RWPE2 (cell line): ENCODE data around the gene ADPRH.

Experiments used
- ATAC-seq: fragments of 200-7000 bp; cut with Tn5 transposase; 3 replicates; pipeline ENCODE4 v1.9.1; 2021; ENCODE audit warnings: low read depth
- DNase-seq: peaks from one replicate; pipeline ENCODE4 v3.0.0-alpha.2; 2020; ENCODE audit warnings: low spot score
- H3K27ac ChIP-seq: fragments of 450-650 bp; 2 replicates; pipeline ENCODE4 v1.5.1; 2017; ENCODE audit warnings: mild to moderate bottlenecking; ENCODE audit not compliant: poor library complexity, severe bottlenecking
- H3K27me3 ChIP-seq: fragments of 250-450 bp; sonication (Bioruptor Pico); 2 replicates; pipeline ENCODE4 v1.5.1; 2021; ENCODE audit warnings: mild to moderate bottlenecking, moderate library complexity; ENCODE audit not compliant: insufficient read depth, poor library complexity, severe bottlenecking
- H3K36me3 ChIP-seq: fragments of 250-450 bp; sonication (Bioruptor Pico); 2 replicates; pipeline ENCODE4 v1.5.1; 2020; ENCODE audit warnings: low read depth, mild to moderate bottlenecking, moderate library complexity
- H3K4me1 ChIP-seq: fragments of 250-450 bp; sonication (Bioruptor Pico); 2 replicates; pipeline ENCODE4 v1.5.1; 2021; ENCODE audit warnings: mild to moderate bottlenecking, moderate library complexity; ENCODE audit not compliant: insufficient read depth, poor library complexity, severe bottlenecking
- H3K4me3 ChIP-seq: fragments of 250-450 bp; sonication (Bioruptor Pico); 2 replicates; pipeline ENCODE4 v1.5.1; 2021; ENCODE audit warnings: mild to moderate bottlenecking, moderate library complexity; ENCODE audit not compliant: severe bottlenecking
- H3K9me3 ChIP-seq: fragments of 250-450 bp; sonication (Bioruptor Pico); 2 replicates; pipeline ENCODE4 v1.5.1; 2021; ENCODE audit warnings: mild to moderate bottlenecking, moderate library complexity; ENCODE audit not compliant: severe bottlenecking
- CTCF ChIP-seq: fragments of 450-650 bp; IDR thresholded peaks from one replicate; pipeline ENCODE4 v1.5.1; 2017; ENCODE audit warnings: mild to moderate bottlenecking, moderate library complexity; ENCODE audit not compliant: poor library complexity, severe bottlenecking

ADPRH gene

DNA sequence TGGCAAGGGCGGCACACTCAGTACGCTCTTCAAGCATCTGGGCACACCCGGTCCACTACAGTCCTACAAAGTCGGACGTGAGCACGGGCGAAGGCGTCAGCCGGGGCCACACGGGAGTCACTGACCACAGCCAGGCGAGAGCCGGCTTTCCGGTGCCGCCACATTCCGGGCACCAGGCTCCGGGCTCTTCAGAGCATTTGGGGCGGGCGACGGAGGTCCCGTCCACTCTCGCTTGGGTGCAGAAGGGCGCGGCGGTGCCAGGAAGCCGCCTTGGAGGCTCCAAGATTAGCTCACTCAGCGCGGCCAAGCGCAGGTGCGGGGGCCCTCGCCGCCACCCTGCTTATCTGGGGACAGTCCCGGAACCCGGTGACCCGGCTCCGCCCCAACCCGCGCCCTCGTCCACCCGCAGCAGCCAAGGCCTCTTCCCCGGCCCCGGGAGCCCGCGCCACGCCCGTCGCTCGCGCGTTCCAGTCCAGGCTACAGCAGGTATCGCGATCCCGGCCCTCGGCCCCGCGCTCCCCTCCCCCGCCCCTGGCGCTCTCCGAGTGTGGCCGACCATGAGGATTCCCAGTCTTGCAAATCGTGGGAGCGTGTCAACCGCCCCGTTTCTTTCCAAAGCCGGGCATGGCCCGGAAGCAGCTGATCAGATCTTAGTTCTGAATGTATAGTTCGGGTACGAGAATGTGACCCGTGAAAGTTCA, at the start of gene ADPRH:
ADPRH (plus strand) TSS at position 127 of the 701 bp plus-strand sequence. CDS start 2,678 bp downstream, outside the sequence.
- Histone ChIP-seq H3K36me3 (no peaks in the 10 kb centered on the region), H3K27me3 (no peaks in the 10 kb centered on the region), H3K9me3 (no peaks in the 10 kb centered on the region), H3K4me3 (peak within 1 kb of the TSS; percentile 57), H3K4me1 (peaks cover 7% of the 10 kb centered on the region), H3K27ac (no peak within 1 kb of the TSS)
- TF ChIP-seq CTCF = no peak
- DNase-seq = no peak
- ATAC-seq = peak; percentile 94

- DNase-seq = no peak
- H3K4me3 ChIP-seq = no peak overlapping the region
- H3K27me3 ChIP-seq = no peaks in the 10 kb centered on the region
- no peaks in the 10 kb centered on the region for H3K9me3 ChIP-seq
- no peak for TF ChIP-seq CTCF
- no peak for ATAC-seq
- H3K4me1 ChIP-seq = no peaks in the 10 kb centered on the region
- no peak overlapping the region for H3K27ac ChIP-seq
- H3K36me3 ChIP-seq = peaks cover 1% of the 10 kb centered on the region; the same call in 1 of the 2 replicates
Measured at GRCh38 chr3:119529883-119530282, 49.4 kb upstream of the ADPRH start.

GRCh38 chr3:119530456-119530855, 48.8 kb upstream of the ADPRH start:
- TF ChIP-seq CTCF = no peak
- ATAC-seq (no peak), DNase-seq (no peak)

GRCh38 chr3:119531151-119531550, 48.1 kb upstream of the ADPRH start:
- Histone ChIP-seq H3K9me3 (no peaks in the 10 kb centered on the region), H3K36me3 (no peaks in the 10 kb centered on the region), H3K4me1 (no peaks in the 10 kb centered on the region), H3K27ac (no peak overlapping the region), H3K27me3 (no peaks in the 10 kb centered on the region), H3K4me3 (no peak overlapping the region)
- ATAC-seq (no peak), DNase-seq (no peak)
- TF ChIP-seq CTCF = no peak

More at GRCh38 chr3:119530456-119530855, 48.8 kb upstream of the ADPRH start:
- Histone ChIP-seq H3K4me3 (no peak overlapping the region), H3K36me3 (no peaks in the 10 kb centered on the region), H3K9me3 (no peaks in the 10 kb centered on the region), H3K4me1 (no peaks in the 10 kb centered on the region), H3K27ac (no peak overlapping the region), H3K27me3 (no peaks in the 10 kb centered on the region)

- no peak for TF ChIP-seq CTCF
- Histone ChIP-seq H3K27me3 (no peaks in the 10 kb centered on the region), H3K27ac (no peak overlapping the region), H3K36me3 (no peaks in the 10 kb centered on the region), H3K9me3 (no peaks in the 10 kb centered on the region), H3K4me1 (no peaks in the 10 kb centered on the region), H3K4me3 (no peak overlapping the region)
- ATAC-seq (no peak), DNase-seq (no peak)
Measured at GRCh38 chr3:119534296-119534695, 45.0 kb upstream of the ADPRH start.
